Measurements from ENCODE around the gene GGT5.
"Not testable (repeated sequence)": the region's sequence is repeated elsewhere in the genome, so short reads cannot be mapped to it uniquely, and the experiment has no call there.

DNA sequence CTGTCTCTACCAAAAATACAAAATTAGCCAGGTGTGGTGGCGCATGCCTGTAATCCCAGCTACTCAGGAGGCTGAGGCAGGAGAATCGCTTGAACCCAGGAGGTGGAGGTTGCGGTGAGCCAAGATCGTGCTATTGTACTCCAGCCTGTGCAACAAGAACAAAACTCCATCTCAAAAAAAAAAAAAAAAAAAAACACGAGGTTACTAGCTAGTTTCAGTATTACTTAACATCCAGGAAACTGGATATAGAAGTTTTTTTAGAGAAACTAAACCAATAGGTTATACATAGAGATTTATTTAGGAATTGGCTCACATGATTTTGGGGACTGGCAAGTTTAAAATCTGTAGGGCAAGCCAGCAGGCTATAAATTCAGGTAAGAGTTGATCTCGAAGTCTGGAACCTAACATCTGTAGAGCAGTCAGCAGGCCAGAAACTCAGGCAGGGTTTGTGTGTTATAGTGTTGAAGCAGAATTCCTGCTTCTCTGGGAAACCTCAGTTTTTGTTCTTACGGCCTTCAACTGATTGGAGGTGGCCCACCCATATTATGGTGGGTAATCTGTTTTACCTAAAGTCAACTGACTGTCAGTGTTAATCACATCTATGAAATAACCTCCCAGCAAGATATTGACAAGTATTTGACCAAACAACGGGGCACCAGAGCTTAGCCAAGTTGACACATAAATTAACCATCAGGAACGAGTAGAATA is 3.7 kb downstream of the GGT5 start:
- TF ChIP-seq, protein P1, sequence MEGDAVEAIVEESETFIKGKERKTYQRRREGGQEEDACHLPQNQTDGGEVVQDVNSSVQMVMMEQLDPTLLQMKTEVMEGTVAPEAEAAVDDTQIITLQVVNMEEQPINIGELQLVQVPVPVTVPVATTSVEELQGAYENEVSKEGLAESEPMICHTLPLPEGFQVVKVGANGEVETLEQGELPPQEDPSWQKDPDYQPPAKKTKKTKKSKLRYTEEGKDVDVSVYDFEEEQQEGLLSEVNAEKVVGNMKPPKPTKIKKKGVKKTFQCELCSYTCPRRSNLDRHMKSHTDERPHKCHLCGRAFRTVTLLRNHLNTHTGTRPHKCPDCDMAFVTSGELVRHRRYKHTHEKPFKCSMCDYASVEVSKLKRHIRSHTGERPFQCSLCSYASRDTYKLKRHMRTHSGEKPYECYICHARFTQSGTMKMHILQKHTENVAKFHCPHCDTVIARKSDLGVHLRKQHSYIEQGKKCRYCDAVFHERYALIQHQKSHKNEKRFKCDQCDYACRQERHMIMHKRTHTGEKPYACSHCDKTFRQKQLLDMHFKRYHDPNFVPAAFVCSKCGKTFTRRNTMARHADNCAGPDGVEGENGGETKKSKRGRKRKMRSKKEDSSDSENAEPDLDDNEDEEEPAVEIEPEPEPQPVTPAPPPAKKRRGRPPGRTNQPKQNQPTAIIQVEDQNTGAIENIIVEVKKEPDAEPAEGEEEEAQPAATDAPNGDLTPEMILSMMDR (IDR thresholded peaks at IDR 0.05 in 8 of 11, conservative IDR thresholded peaks at IDR 0.05 in 3 of 11), result not testable (repeated sequence)
- TF ChIP-seq POLR2A (IDR thresholded peaks at IDR 0.05), result not testable (repeated sequence)

All from spleen (tissue), 7 donors.